HepG2 (cell line): ENCODE measurements around the gene RAB5B. TPM values are rescaled to one million over a fixed set of nuclear protein-coding genes. Genes with fewer than 3 reads are reported as not detected.

Experiments used
- ATAC-seq: fragments of 200-7000 bp; cut with Tn5 transposase; 3 replicates; pipeline ENCODE4 v1.9.1; 2020; ENCODE audit warnings: mild to moderate bottlenecking, moderate library complexity
- BruUV-seq: library from RNA; stranded (reverse); fragments of 400-500 nt; replicated peaks from 2 replicates; lab custom pipeline; 2021; lab: Mats Ljungman, UMichigan
- CTCF ChIA-PET: fragments of 300-600 bp; formaldehyde crosslinking; extraction: SDS; loops from one replicate; lab custom pipeline; 2021; ENCODE audit warnings: low total read pairs, inconsistent platforms, low intra/inter-chr PET ratio; lab: Yijun Ruan, JAX
- POLR2A ChIA-PET: fragments of 350-600 bp; sonication (Branson Sonifier 250); formaldehyde crosslinking; loops from one replicate; lab custom pipeline; 2020; ENCODE audit warnings: antibody characterized with exemption, inconsistent platforms; lab: Yijun Ruan, JAX
- DNase-seq: peaks from one replicate; pipeline ENCODE4 v3.0.0-alpha.2; 2015; ENCODE audit warnings: low spot score
- FAIRE-seq: peaks from 3 replicates; lab custom pipeline; 2011; peaks lifted over from hg19 to GRCh38; lab: Jason Lieb, UNC
- H2AFZ ChIP-seq: one replicate; pipeline ENCODE4 v1.6.1; 2011; ENCODE audit warnings: low read length, inconsistent platforms
- H3K27ac ChIP-seq: fragments of 300-600 bp; 3 replicates; pipeline ENCODE4 v1.8.0; 2011; ENCODE audit warnings: mixed run types, mild to moderate bottlenecking, mixed read lengths, low read length, inconsistent platforms; ENCODE audit not compliant: insufficient read depth; ENCODE audit errors: extremely low read length
- H3K27me3 ChIP-seq, 2 experiments: fragments of 200-600 bp in 1 of 2; 2 replicates in 1 of 2; 3 replicates in 1 of 2; pipeline versions ENCODE4 v1.6.0 to v1.8.0; 2011; ENCODE audit warnings: low read length in 2 of 2, mild to moderate bottlenecking in 2 of 2, moderate library complexity in 2 of 2, inconsistent platforms in 1 of 2; ENCODE audit not compliant: insufficient read depth in 2 of 2, control insufficient read depth in 1 of 2
- H3K36me3 ChIP-seq, 2 experiments: fragments of 200-600 bp in 1 of 2; replicated peaks in 1 of 2; 2 replicates in 1 of 2; 3 replicates in 1 of 2; pipeline versions ENCODE4 v1.5.1 to v1.8.0; 2011; ENCODE audit warnings: low read length in 2 of 2, inconsistent platforms in 1 of 2; ENCODE audit not compliant: insufficient read depth in 2 of 2, control insufficient read depth in 1 of 2
- H3K4me1 ChIP-seq: 2 replicates; pipeline ENCODE4 v1.5.1; 2012; ENCODE audit warnings: low read length, inconsistent platforms; ENCODE audit not compliant: insufficient read depth
- H3K4me2 ChIP-seq: 2 replicates; pipeline ENCODE4 v1.6.0; 2011; ENCODE audit warnings: low read depth, low read length, inconsistent platforms
- H3K4me3 ChIP-seq, 3 experiments: fragments of 200-600 bp in 1 of 3; sonication (generic), shearing (Covaris generic) in 1 of 3; replicated peaks in 1 of 3; 2 replicates each; pipeline ENCODE4 v1.5.1; 2011 to 2016; ENCODE audit warnings: low read length in 3 of 3, inconsistent platforms in 2 of 3, low read depth in 2 of 3, mild to moderate bottlenecking in 2 of 3, control low read depth in 1 of 3, mixed read lengths in 1 of 3; ENCODE audit not compliant: insufficient read depth in 1 of 3
- H3K79me2 ChIP-seq: one replicate; pipeline ENCODE4 v1.6.1; 2011; ENCODE audit warnings: low read length, inconsistent platforms; ENCODE audit not compliant: insufficient read depth
- H3K9ac ChIP-seq: 2 replicates; pipeline ENCODE4 v1.6.0; 2011; ENCODE audit warnings: mild to moderate bottlenecking, low read depth, low read length, inconsistent platforms; ENCODE audit not compliant: insufficient read depth
- H3K9me3 ChIP-seq: 2 replicates; pipeline ENCODE4 v1.5.1; 2012; ENCODE audit warnings: mild to moderate bottlenecking, low read length
- H4K20me1 ChIP-seq: 2 replicates; pipeline ENCODE4 v1.6.0; 2011; ENCODE audit warnings: inconsistent platforms, mild to moderate bottlenecking, low read length, moderate library complexity; ENCODE audit not compliant: insufficient read depth
- BCLAF1 ChIP-seq: fragments of 450-650 bp; IDR thresholded peaks from 2 replicates; pipeline ENCODE4 v1.6.1; 2017; ENCODE audit warnings: mild to moderate bottlenecking
- KDM5B ChIP-seq: sonication (generic); formaldehyde crosslinking; IDR thresholded peaks from 2 replicates; pipeline ENCODE4 v1.4.0; 2020; ENCODE audit warnings: missing genetic modification reagents, mild to moderate bottlenecking, borderline replicate concordance
- PCBP2 ChIP-seq: fragments of 200-400 bp; formaldehyde crosslinking; optimal IDR thresholded peaks from 2 replicates; pipeline ENCODE3; 2018; ENCODE audit warnings: low read length, low read depth; ENCODE audit not compliant: poor library complexity, severe bottlenecking
- POLR2A ChIP-seq, 2 experiments: IDR thresholded peaks; 2 replicates each; pipeline ENCODE4 v1.6.1; 2011; ENCODE audit warnings: low read depth in 2 of 2, low read length in 2 of 2, mild to moderate bottlenecking in 1 of 2, moderate library complexity in 1 of 2; ENCODE audit not compliant: insufficient read depth in 1 of 2
- SIX4 ChIP-seq: sonication (generic); formaldehyde crosslinking; IDR thresholded peaks from 2 replicates; pipeline ENCODE4 v1.4.0; 2020; ENCODE audit warnings: missing genetic modification reagents
- SMAD9 ChIP-seq: sonication (generic); formaldehyde crosslinking; IDR thresholded peaks from 2 replicates; pipeline ENCODE4 v1.5.1; 2020; ENCODE audit warnings: mild to moderate bottlenecking, missing genetic modification reagents
- SOX13 ChIP-seq, 3 experiments: fragments of 450-650 bp in 1 of 3; sonication (generic) in 1 of 3; formaldehyde crosslinking in 1 of 3; IDR thresholded peaks in 2 of 3; conservative IDR thresholded peaks in 1 of 3; 2 replicates each; pipeline versions ENCODE4 v1.5.0 to v1.6.1; 2016 to 2020; ENCODE audit warnings: antibody characterized with exemption in 1 of 3, mild to moderate bottlenecking in 1 of 3, missing compliant biosample characterization in 1 of 3, missing genetic modification reagents in 1 of 3, moderate library complexity in 1 of 3
- TERF1 ChIP-seq: sonication (generic); formaldehyde crosslinking; IDR thresholded peaks from 2 replicates; pipeline ENCODE4 v1.8.0; 2022; ENCODE audit warnings: mild to moderate bottlenecking, missing genetic modification reagents, moderate library complexity
- ZFP82 ChIP-seq: sonication (generic); formaldehyde crosslinking; IDR thresholded peaks from 2 replicates; pipeline ENCODE4 v1.5.1; 2020; ENCODE audit warnings: mild to moderate bottlenecking, missing genetic modification reagents, borderline replicate concordance
- ZNF280D ChIP-seq: sonication (generic); formaldehyde crosslinking; IDR thresholded peaks from 2 replicates; pipeline ENCODE4 v1.5.1; 2020; ENCODE audit warnings: mild to moderate bottlenecking, missing genetic modification reagents
- ZNF333 ChIP-seq: sonication (generic); formaldehyde crosslinking; IDR thresholded peaks from 2 replicates; pipeline ENCODE4 v1.4.0; 2020; ENCODE audit warnings: mild to moderate bottlenecking, missing genetic modification reagents, borderline replicate concordance
- ZNF350 ChIP-seq: sonication (generic); formaldehyde crosslinking; IDR thresholded peaks from 2 replicates; pipeline ENCODE4 v1.4.0; 2020; ENCODE audit warnings: mild to moderate bottlenecking, low read depth, missing genetic modification reagents, borderline replicate concordance
- ZNF557 ChIP-seq: sonication (generic); formaldehyde crosslinking; IDR thresholded peaks from 2 replicates; pipeline ENCODE4 v1.4.0; 2020; ENCODE audit warnings: missing genetic modification reagents
- WGBS: methylation state at CpG from one replicate; pipeline ENCODE4 v1.1.6; 2017; ENCODE audit warnings: low lambda C conversion rate; 5-methylcytosine and 5-hydroxymethylcytosine counted together
- in situ Hi-C: cut with HindIII; loops from 2 replicates; pipeline ENCODE4 v1.10.0; 2017; ENCODE audit warnings: low pct_unique_long_range_greater_than_20kb; ENCODE audit not compliant: extremely low pct_ligation_motif_present
- intact Hi-C: fragments of 100-400 bp; cut with micrococcal nuclease; formaldehyde crosslinking; loops from one replicate; pipeline ENCODE4 v1.10.0; 2022; ENCODE audit not compliant: unreplicated experiment
- polyA plus RNA-seq, 8 experiments: library from polyadenylated mRNA; depleted of rRNA in 3 of 8; stranded (reverse) in 7 of 8; unstranded in 1 of 8; fragments of >200 nt; fragmentation: Illumina TruSeq in 4 of 8; extraction: Trizol in 4 of 8; gene quantifications; 2 replicates each; pipeline versions ENCODE4 v1.2.1 to v1.2.3, GENCODE V29; 2011 to 2016; ENCODE audit warnings: low read depth in 4 of 8, missing spikeins in 1 of 8, mixed read lengths in 1 of 8; ENCODE audit not compliant: insufficient read depth in 1 of 8
- total RNA-seq, 5 experiments: library from RNA; depleted of rRNA; stranded (reverse); fragments of >200 nt; fragmentation: Illumina TruSeq; extraction: Trizol; gene quantifications; 2 replicates each; pipeline ENCODE4 v1.2.3, GENCODE V29; 2016; ENCODE audit warnings: low read depth in 1 of 5
- TF ChIP-seq, protein P1 (sequence below): sonication (generic); formaldehyde crosslinking; IDR thresholded peaks from 2 replicates; pipeline ENCODE4 v1.4.0; 2020; ENCODE audit warnings: missing genetic modification reagents

The RAB5B gene
- total and polyA plus RNA-seq, 2 of the 13 experiments (the other 11 are each of a cell fraction or from before 2014, with no cell fraction given): 26.0 to 68.3 TPM

DNA sequence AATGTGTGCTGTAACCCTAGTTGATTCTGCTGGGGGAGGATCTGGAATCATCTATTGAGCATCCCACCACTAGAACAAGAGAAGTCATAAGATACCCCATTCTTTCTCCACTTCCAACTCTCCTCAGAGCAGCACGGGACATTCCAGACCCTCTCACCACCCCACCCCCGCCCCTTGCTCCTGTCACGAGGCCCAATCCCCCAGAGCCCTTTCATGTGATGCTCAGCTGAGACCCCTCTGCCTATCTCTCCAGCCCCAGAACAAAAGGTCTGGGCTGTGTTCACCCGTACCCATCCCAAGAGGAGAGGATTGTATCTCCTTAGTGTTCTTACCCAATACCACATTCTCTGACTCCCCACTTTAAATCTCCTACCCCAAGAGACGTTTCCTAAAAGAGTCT lies 8.6 kb upstream of the RAB5B start:
- Histone ChIP-seq H4K20me1 (no peaks in the 10 kb centered on the region), H3K4me3 (no peak overlapping the region), H3K9me3 (no peaks in the 10 kb centered on the region), H2AFZ (no peak overlapping the region), H3K79me2 (peaks cover 15% of the 10 kb centered on the region), H3K4me1 (peaks cover 25% of the 10 kb centered on the region), H3K4me2 (no peak overlapping the region), H3K27me3 (no peaks in the 10 kb centered on the region), H3K9ac (no peak overlapping the region), H3K36me3 (peaks cover 0 to 13% of the 10 kb centered on the region in 2 experiments; a peak in 4 of 5 replicates), H3K27ac (no peak overlapping the region)
- ATAC-seq (no peak), FAIRE-seq (no peak), DNase-seq (no peak)
- ChIA-PET POLR2A (no interaction called here), CTCF (no interaction called here)
- no TSS peak for BruUV-seq
- intact Hi-C loops (no loop called here), in situ Hi-C loops (no loop called here)
- WGBS: 40% methylated on average over 5 of the region's 5 CpGs
- TF ChIP-seq POLR2A (IDR thresholded peaks at IDR 0.05; ENCODE audit: insufficient read depth in 1 of 2, low read depth in 2 of 2, low read length in 2 of 2) (no peak), TERF1 (CRISPR knock-in tag) (no peak), PCBP2 (no peak), ZNF280D (CRISPR knock-in tag) (no peak), SOX13 (IDR thresholded peaks at IDR 0.05) (no peak), SOX13 (CRISPR knock-in tag; conservative IDR thresholded peaks at IDR 0.05 in 1 of 2, IDR thresholded peaks at IDR 0.05 in 1 of 2) (no peak), ZNF557 (CRISPR knock-in tag) (no peak), SIX4 (CRISPR knock-in tag) (no peak), ZNF350 (CRISPR knock-in tag) (no peak), KDM5B (CRISPR knock-in tag) (no peak), ZFP82 (CRISPR knock-in tag) (no peak), ZNF333 (CRISPR knock-in tag) (no peak), BCLAF1 (no peak), SMAD9 (no peak)
- TF ChIP-seq, protein P1, sequence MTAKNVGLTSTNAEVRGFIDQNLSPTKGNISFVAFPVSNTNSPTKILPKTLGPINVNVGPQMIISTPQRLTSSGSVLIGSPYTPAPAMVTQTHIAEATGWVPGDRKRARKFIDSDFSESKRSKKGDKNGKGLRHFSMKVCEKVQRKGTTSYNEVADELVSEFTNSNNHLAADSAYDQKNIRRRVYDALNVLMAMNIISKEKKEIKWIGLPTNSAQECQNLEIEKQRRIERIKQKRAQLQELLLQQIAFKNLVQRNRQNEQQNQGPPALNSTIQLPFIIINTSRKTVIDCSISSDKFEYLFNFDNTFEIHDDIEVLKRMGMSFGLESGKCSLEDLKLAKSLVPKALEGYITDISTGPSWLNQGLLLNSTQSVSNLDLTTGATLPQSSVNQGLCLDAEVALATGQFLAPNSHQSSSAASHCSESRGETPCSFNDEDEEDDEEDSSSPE (CRISPR knock-in tag): no peak
